ENCODE data around the gene SYDE1. TPM values are rescaled to one million over a fixed set of nuclear protein-coding genes. Genes with fewer than 3 reads are reported as not detected.
A peak's percentile ranks its signal among the peaks of the same experiment; 100 is the strongest.

SYDE1 gene
- total and polyA plus RNA-seq, 12 donors: 9.4 to 17.1 (median 12.8) TPM

DNA sequence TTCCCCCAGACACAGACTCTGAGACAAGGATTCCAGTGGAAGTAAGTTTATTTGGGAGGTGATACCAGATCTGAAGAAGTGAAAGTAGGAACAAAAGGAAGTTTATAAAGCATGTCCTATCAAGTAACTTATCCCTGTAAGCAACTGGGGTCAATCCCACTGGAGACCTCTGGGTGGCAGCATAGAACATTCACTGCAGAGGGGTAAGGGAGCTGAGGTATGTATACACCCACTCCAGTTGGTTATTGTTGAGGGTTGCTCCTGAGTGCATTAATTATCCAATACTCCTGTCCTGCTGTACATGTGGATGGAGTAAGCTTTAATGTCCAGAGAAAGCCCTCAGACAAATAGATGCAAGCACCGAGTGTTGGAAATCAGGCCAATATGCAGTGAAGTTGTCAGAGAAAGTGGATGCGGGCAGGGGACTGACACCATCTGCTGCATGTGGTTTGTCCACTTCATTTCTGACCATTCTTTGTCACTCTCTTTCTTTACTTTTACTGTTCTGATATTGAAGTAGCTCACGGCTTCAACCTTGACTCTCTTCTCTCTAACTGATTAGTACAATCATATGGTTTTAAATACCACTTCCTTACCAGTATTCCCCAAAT lies 46.9 kb downstream of the SYDE1 start:
- TF ChIP-seq, protein P1, sequence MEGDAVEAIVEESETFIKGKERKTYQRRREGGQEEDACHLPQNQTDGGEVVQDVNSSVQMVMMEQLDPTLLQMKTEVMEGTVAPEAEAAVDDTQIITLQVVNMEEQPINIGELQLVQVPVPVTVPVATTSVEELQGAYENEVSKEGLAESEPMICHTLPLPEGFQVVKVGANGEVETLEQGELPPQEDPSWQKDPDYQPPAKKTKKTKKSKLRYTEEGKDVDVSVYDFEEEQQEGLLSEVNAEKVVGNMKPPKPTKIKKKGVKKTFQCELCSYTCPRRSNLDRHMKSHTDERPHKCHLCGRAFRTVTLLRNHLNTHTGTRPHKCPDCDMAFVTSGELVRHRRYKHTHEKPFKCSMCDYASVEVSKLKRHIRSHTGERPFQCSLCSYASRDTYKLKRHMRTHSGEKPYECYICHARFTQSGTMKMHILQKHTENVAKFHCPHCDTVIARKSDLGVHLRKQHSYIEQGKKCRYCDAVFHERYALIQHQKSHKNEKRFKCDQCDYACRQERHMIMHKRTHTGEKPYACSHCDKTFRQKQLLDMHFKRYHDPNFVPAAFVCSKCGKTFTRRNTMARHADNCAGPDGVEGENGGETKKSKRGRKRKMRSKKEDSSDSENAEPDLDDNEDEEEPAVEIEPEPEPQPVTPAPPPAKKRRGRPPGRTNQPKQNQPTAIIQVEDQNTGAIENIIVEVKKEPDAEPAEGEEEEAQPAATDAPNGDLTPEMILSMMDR (IDR thresholded peaks at IDR 0.05): peak in 7 of 9 donors; percentile 41 to 59 (median 46)
- intact Hi-C loops (cut with DNase I): loop anchor here in 4 of 10 donors (5.0 to 10.0 kb wide), 3 partner anchors 52 to 279 kb away; no protein-coding TSS in a partner anchor
- WGBS, 2 donors: 97 to 99% methylated on average over 3 of the region's 3 CpGs
- Histone ChIP-seq H3K4me1 (peaks cover 0 to 3% (median 0%) of the 10 kb centered on the region in 9 donors), H3K36me3 (no peaks in the 10 kb centered on the region), H3K27ac (no peak overlapping the region), H3K9me3 (peaks cover 0 to 16% (median 6%) of the 10 kb centered on the region in 11 donors), H3K27me3 (peaks cover 0 to 4% (median 0%) of the 10 kb centered on the region in 7 donors), H3K4me3 (no peak overlapping the region)
- DNase-seq (no peak), ATAC-seq (no peak)

GRCh38 chr19:15155296-15155695 lies 48.1 kb downstream of the SYDE1 start:
- Histone ChIP-seq H3K27ac (no peak overlapping the region), H3K4me1 (no peaks in the 10 kb centered on the region), H3K27me3 (peaks cover 0 to 4% (median 0%) of the 10 kb centered on the region in 7 donors), H3K4me3 (no peak overlapping the region), H3K36me3 (peaks cover 0 to 6% (median 0%) of the 10 kb centered on the region in 9 donors), H3K9me3 (peaks cover 0 to 24% (median 10%) of the 10 kb centered on the region in 11 donors)
- DNase-seq: no peak
- no peak for ATAC-seq
- TF ChIP-seq, protein P1 (IDR thresholded peaks at IDR 0.05): no peak
- WGBS, 2 donors: 89 to 90% methylated on average over 5 of the region's 5 CpGs
- intact Hi-C loops (cut with DNase I): loop anchor here in 1 of 10 donors (10.0 kb wide), 1 partner anchor 280 kb away; no protein-coding TSS in a partner anchor

DNA sequence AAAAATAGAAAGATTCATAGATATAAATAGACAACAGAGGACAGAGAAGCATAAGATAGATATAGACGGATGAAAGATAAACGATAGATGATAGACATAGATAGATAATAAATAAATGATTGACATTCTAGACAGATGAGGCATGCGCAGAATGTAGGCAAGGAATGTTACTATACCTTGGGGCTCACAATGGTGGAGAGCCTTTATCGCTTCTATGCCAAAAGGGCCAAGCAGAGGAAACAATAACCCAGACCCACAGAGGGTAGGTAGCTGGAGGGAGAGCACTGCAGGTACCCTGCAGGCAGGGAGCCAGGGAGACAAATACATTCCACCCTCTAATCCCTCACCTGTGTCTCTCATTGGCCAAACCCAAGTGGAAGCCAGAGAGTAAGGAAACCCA lies 49.2 kb downstream of the SYDE1 start:
- no peak overlapping the region for H3K27ac ChIP-seq
- intact Hi-C loops (cut with DNase I): loop anchor here in 1 of 10 donors (10.0 kb wide), 1 partner anchor 282 kb away; no protein-coding TSS in a partner anchor
- TF ChIP-seq, protein P1 (IDR thresholded peaks at IDR 0.05): no peak
- 89 to 94% methylated on average over 4 of the region's 4 CpGs for WGBS, 2 donors
- no peak overlapping the region for H3K4me3 ChIP-seq
- H3K4me1 ChIP-seq: no peaks in the 10 kb centered on the region
- H3K36me3 ChIP-seq: peaks cover 0 to 17% (median 0%) of the 10 kb centered on the region in 9 donors
- no peak for ATAC-seq
- no peak for DNase-seq
- H3K27me3 ChIP-seq: peaks cover 0 to 4% (median 0%) of the 10 kb centered on the region in 7 donors
- peaks cover 0 to 24% (median 10%) of the 10 kb centered on the region in 11 donors for H3K9me3 ChIP-seq

DNA sequence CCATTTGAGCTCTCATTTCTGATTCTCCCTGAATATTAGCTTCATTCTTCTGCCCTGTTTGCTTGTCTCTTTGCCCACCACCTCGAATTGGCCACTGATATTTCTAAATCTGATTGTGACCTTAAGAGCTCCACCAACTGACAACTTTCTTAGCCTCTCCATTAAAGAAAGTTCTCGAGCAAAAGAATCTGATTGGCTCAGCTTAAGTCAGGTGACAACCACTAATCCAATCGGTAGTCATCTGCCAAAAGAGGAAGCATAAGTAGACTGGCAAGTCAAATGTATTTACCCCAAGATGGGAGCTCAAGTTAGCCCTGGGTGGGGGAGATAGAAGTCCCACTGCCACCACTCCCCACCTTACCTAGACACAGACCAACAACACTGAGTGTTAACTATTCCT lies 52.0 kb downstream of the SYDE1 start:
- no peak for ATAC-seq
- Histone ChIP-seq H3K27ac (no peak overlapping the region), H3K9me3 (peaks cover 0 to 20% (median 10%) of the 10 kb centered on the region in 11 donors), H3K4me3 (no peak overlapping the region), H3K27me3 (peaks cover 0 to 2% (median 0%) of the 10 kb centered on the region in 7 donors), H3K4me1 (no peaks in the 10 kb centered on the region), H3K36me3 (peaks cover 0 to 37% (median 0%) of the 10 kb centered on the region in 9 donors)
- no peak for DNase-seq
- TF ChIP-seq, protein P1 (IDR thresholded peaks at IDR 0.05): no peak
- WGBS, 2 donors: 73 to 78% methylated on average over 3 of the region's 3 CpGs
- intact Hi-C loops (cut with DNase I): loop anchor here in 1 of 10 donors (10.0 kb wide), 1 partner anchor 284 kb away; no protein-coding TSS in a partner anchor
